Chondrocyte (in vitro differentiated cells): ENCODE measurements around the gene SMOC2. TPM values are rescaled to one million over a fixed set of nuclear protein-coding genes. Genes with fewer than 3 reads are reported as not detected.

Experiments used
- DNase-seq: peaks from one replicate; pipeline ENCODE4 v3.0.0; 2021; ENCODE audit warnings: mixed read lengths, low spot score
- H3K27ac Mint-ChIP-seq: one replicate; pipeline ENCODE4 v1.8.0; 2021; ENCODE audit warnings: mild to moderate bottlenecking, moderate library complexity, mixed read lengths; ENCODE audit not compliant: unreplicated experiment
- H3K27me3 Mint-ChIP-seq: 2 replicates; pipeline ENCODE4 v1.8.0; 2021; ENCODE audit warnings: low read depth, mixed read lengths
- H3K36me3 Mint-ChIP-seq: 2 replicates; pipeline ENCODE4 v1.8.0; 2021; ENCODE audit warnings: low read depth, mixed read lengths
- H3K4me1 Mint-ChIP-seq: 2 replicates; pipeline ENCODE4 v1.8.0; 2021; ENCODE audit warnings: low read depth, mild to moderate bottlenecking, mixed read lengths
- H3K4me3 Mint-ChIP-seq: one replicate; pipeline ENCODE4 v1.8.0; 2021; ENCODE audit warnings: mild to moderate bottlenecking, moderate library complexity, mixed read lengths; ENCODE audit not compliant: unreplicated experiment
- H3K9me3 Mint-ChIP-seq: 2 replicates; pipeline ENCODE4 v1.8.0; 2021; ENCODE audit warnings: low read depth, mixed read lengths
- total RNA-seq: library from RNA; stranded (reverse); gene quantifications from 3 replicates; pipeline ENCODE4 v1.2.1, GENCODE V29; 2021
- TF ChIP-seq, protein P1 (sequence below): fragments of 200-600 bp; sonication (generic); IDR thresholded peaks from 2 replicates; pipeline ENCODE4 v1.5.0; 2021; ENCODE audit warnings: antibody characterized with exemption, mild to moderate bottlenecking, moderate library complexity

Gene SMOC2
- total RNA-seq, 1 donor from 2014 or later: 148 TPM

DNA sequence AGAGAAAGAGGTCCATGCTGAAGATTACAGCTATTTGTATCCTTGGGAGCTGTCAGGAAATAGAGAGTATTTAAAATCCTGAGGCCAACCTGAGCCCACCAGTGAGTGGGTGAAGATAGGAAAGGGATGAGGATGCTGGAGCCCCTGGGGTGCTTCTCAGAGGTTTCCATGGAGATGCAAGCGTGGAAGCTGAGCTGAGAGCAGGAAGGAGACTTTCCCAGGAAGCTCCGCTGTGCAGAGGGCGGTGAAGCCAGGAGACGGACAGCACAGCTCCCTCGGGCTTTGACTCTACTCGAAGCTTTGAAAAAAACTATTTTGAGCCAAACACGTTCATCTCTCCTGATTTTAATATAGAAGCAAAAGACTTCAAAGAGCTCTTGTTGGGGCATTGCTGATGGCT, 222.1 kb downstream of the SMOC2 start:
- Mint-ChIP-seq H3K4me1 (no peaks in the 10 kb centered on the region), H3K9me3 (no peaks in the 10 kb centered on the region), H3K4me3 (no peak overlapping the region), H3K27me3 (peaks cover 18% of the 10 kb centered on the region), H3K36me3 (peaks cover 19% of the 10 kb centered on the region), H3K27ac (no peak overlapping the region)
- TF ChIP-seq, protein P1, sequence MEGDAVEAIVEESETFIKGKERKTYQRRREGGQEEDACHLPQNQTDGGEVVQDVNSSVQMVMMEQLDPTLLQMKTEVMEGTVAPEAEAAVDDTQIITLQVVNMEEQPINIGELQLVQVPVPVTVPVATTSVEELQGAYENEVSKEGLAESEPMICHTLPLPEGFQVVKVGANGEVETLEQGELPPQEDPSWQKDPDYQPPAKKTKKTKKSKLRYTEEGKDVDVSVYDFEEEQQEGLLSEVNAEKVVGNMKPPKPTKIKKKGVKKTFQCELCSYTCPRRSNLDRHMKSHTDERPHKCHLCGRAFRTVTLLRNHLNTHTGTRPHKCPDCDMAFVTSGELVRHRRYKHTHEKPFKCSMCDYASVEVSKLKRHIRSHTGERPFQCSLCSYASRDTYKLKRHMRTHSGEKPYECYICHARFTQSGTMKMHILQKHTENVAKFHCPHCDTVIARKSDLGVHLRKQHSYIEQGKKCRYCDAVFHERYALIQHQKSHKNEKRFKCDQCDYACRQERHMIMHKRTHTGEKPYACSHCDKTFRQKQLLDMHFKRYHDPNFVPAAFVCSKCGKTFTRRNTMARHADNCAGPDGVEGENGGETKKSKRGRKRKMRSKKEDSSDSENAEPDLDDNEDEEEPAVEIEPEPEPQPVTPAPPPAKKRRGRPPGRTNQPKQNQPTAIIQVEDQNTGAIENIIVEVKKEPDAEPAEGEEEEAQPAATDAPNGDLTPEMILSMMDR: no peak
- no peak for DNase-seq

DNA sequence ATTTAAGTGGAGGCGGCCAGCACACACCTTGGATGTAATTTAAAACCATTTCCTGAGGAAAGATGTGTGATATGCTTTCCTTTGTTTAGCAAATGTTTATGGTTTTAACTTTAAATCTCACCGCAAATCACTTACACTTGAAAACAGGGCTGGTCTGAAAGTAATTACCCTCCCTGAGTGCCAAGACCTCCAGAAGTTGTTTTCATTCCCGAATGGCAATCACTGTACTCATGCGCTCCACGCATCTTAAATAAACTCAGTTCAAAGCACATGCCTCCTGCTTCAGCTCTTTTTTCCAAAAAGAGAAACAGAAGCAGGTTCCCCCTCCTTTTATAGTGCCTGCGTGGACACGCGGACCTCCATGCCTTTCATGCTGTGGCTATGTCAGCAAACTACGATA, 224.0 kb downstream of the SMOC2 start:
- no peaks in the 10 kb centered on the region for H3K4me1 Mint-ChIP-seq
- H3K36me3 Mint-ChIP-seq: peaks cover 18% of the 10 kb centered on the region
- DNase-seq: no peak
- TF ChIP-seq, protein P1: no peak
- peaks cover 20% of the 10 kb centered on the region for H3K27me3 Mint-ChIP-seq
- H3K9me3 Mint-ChIP-seq: no peaks in the 10 kb centered on the region
- no peak overlapping the region for H3K27ac Mint-ChIP-seq
- no peak overlapping the region for H3K4me3 Mint-ChIP-seq

DNA sequence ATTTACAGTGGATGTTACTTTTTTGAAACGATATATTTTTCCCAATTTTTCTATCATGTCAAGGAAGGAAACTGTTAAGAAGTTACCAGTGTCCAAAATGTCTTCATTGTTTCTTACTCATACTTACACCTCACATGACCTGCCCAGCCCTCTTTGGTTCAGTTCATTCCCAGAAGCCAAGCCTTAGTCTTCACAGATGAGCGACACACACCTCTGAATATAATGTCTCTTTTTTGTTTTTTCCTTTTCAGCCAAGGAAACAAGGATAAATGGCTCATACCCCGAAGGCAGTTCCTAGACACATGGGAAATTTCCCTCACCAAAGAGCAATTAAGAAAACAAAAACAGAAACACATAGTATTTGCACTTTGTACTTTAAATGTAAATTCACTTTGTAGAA, 225.2 kb downstream of the SMOC2 start:
- peaks cover 23% of the 10 kb centered on the region for H3K27me3 Mint-ChIP-seq
- H3K36me3 Mint-ChIP-seq: peaks cover 18% of the 10 kb centered on the region
- H3K9me3 Mint-ChIP-seq: no peaks in the 10 kb centered on the region
- no peak overlapping the region for H3K27ac Mint-ChIP-seq
- TF ChIP-seq, protein P1: no peak
- no peak overlapping the region for H3K4me3 Mint-ChIP-seq
- no peak for DNase-seq
- H3K4me1 Mint-ChIP-seq: no peaks in the 10 kb centered on the region

DNA sequence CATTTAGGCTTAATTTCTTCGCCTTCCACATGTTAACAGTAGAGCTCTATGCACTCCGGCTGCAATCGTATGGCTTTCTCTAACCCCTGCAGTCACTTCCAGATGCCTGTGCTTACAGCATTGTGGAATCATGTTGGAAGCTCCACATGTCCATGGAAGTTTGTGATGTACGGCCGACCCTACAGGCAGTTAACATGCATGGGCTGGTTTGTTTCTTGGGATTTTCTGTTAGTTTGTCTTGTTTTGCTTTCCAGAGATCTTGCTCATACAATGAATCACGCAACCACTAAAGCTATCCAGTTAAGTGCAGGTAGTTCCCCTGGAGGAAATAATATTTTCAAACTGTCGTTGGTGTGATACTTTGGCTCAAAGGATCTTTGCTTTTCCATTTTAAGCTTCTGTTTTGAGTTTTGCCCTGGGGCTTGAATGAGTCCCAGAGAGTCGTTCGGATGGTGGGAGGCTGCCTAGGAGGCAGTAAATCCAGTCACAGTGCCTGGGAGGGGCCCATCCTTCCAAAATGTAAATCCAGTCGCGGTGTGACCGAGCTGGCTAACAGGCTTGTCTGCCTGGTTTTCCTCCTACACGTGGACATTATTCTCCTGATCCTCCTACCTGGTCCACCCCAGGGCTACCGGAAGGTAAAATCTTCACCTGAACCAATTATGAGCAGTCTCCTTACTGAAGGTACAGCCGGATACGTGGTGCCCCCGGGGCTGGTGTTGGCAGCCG, 225.9 kb downstream of the SMOC2 start:
- DNase-seq: no peak
- peaks cover 18% of the 10 kb centered on the region for H3K36me3 Mint-ChIP-seq
- TF ChIP-seq, protein P1: no peak
- peaks cover 23% of the 10 kb centered on the region for H3K27me3 Mint-ChIP-seq
- H3K9me3 Mint-ChIP-seq: no peaks in the 10 kb centered on the region
- H3K4me1 Mint-ChIP-seq: no peaks in the 10 kb centered on the region
- H3K4me3 Mint-ChIP-seq: no peak overlapping the region
- H3K27ac Mint-ChIP-seq: no peak overlapping the region

DNA sequence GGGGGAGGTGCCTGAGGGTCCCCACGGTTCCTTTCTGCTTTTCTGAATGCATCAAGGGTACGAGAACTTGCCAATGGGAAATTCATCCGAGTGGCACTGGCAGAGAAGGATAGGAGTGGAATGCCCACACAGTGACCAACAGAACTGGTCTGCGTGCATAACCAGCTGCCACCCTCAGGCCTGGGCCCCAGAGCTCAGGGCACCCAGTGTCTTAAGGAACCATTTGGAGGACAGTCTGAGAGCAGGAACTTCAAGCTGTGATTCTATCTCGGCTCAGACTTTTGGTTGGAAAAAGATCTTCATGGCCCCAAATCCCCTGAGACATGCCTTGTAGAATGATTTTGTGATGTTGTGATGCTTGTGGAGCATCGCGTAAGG, 226.4 kb downstream of the SMOC2 start:
- no peak overlapping the region for H3K4me3 Mint-ChIP-seq
- TF ChIP-seq, protein P1: no peak
- H3K36me3 Mint-ChIP-seq: peaks cover 16% of the 10 kb centered on the region
- no peak overlapping the region for H3K27ac Mint-ChIP-seq
- no peak for DNase-seq
- no peaks in the 10 kb centered on the region for H3K4me1 Mint-ChIP-seq
- peaks cover 20% of the 10 kb centered on the region for H3K27me3 Mint-ChIP-seq
- no peaks in the 10 kb centered on the region for H3K9me3 Mint-ChIP-seq
